ENCODE results near the gene OSBP2.

GRCh38 chr22:30754521-30754920 lies 59.8 kb downstream of the OSBP2 start:
- TF ChIP-seq POLR2AphosphoS5 (IDR thresholded peaks at IDR 0.05; ENCODE audit: borderline replicate concordance, low read depth, low read length) = no peak
- no peak for TF ChIP-seq EZH2 (IDR thresholded peaks at IDR 0.05)
